ENCODE measurements around the gene CYSRT1.

Gene CYSRT1

DNA sequence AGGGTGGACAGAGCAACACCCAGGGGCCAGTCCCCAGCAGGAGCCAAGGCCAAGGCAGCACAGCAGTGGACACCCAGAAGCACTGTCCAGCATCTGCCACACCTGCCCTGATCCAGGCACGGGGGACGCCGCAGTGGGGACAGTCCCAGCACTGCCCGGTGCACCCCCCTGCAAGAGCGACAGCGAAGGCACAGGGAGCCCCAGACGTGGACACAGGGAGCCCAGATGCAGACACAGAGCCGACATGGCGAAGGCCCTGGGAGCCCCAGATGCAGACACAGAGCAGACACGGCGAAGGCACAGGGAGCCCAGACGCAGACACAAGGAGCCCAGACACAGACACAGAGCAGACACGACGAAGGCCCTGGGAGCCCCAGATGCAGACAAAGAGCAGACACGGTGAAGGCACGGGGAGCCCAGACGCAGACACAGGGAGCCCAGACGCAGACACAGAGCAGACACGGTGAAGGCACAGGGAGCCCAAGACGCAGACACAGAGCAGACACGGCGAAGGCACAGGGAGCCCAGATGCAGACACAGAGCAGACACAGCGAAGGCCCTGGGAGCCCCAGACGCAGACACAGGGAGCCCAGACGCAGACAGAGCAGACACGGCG lies 40.9 kb upstream of the CYSRT1 start:
- H3K27ac ChIP-seq (ENCODE audit: low read depth in 2 of 2, low read length in 2 of 2), result no peak overlapping the region
- H3K4me1 ChIP-seq (ENCODE audit: control insufficient read depth in 2 of 2, insufficient read depth in 2 of 2, low read length in 2 of 2), result peaks cover 20 to 21% of the 10 kb centered on the region in 2 donors
- H3K4me3 ChIP-seq (ENCODE audit: low read length in 2 of 2), result no peak overlapping the region
- H3K9ac ChIP-seq (ENCODE audit: low read depth in 1 of 2, low read length in 2 of 2), result no peak overlapping the region
- peaks cover 51 to 57% of the 10 kb centered on the region in 2 donors for H3K36me3 ChIP-seq (ENCODE audit: control insufficient read depth in 2 of 2, insufficient read depth in 2 of 2, low read length in 2 of 2)
- H3K27me3 ChIP-seq (ENCODE audit: control insufficient read depth in 2 of 2, insufficient read depth in 2 of 2, low read length in 2 of 2), result no peaks in the 10 kb centered on the region
- no peaks in the 10 kb centered on the region for H3K9me3 ChIP-seq (ENCODE audit: control insufficient read depth in 2 of 2, low read length in 2 of 2)

DNA sequence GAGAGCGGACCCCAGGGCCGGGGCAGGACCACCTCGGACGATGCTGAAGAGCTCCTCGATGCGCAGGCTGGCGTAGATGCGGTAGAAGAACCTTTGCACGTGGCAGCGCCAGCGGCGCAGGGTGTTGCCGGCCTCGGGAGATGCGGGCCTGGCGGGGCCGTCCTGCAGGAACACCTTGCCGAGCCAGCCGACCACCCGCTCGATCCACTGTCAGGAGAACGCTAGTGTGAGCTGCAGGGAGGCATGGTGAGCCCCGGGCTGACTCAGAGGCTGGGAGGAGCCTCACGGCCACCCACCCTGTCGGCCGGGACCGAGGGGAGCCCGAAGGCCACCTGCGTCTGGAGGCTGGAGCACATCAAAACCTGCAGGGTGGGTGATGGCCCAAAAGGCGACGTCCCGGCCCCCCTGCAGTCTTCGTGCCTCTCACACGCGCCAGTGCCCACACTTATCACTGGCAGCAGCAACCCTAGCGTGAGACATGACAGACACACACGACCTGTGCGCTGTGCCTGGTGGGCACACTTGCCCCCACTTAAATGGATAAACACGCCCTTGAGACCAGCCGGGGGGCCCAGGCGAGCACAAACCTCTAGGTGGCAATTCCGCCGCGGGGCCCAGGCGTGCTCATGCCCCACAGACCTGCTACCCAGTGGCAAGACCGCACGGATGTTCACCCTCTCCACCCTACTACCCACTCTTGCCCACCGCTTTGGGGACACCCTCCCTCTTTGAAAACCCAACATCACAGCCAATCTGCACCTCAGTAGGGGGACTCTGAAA lies 39.9 kb upstream of the CYSRT1 start:
- Histone ChIP-seq H3K27ac (ENCODE audit: low read depth in 2 of 2, low read length in 2 of 2) (no peak overlapping the region), H3K4me3 (ENCODE audit: low read length in 2 of 2) (no peak overlapping the region), H3K36me3 (ENCODE audit: control insufficient read depth in 2 of 2, insufficient read depth in 2 of 2, low read length in 2 of 2) (peaks cover 50 to 52% of the 10 kb centered on the region in 2 donors), H3K4me1 (ENCODE audit: control insufficient read depth in 2 of 2, insufficient read depth in 2 of 2, low read length in 2 of 2) (peaks cover 30 to 31% of the 10 kb centered on the region in 2 donors), H3K9me3 (ENCODE audit: control insufficient read depth in 2 of 2, low read length in 2 of 2) (no peaks in the 10 kb centered on the region), H3K27me3 (ENCODE audit: control insufficient read depth in 2 of 2, insufficient read depth in 2 of 2, low read length in 2 of 2) (no peaks in the 10 kb centered on the region), H3K9ac (ENCODE audit: low read depth in 1 of 2, low read length in 2 of 2) (no peak overlapping the region)

DNA sequence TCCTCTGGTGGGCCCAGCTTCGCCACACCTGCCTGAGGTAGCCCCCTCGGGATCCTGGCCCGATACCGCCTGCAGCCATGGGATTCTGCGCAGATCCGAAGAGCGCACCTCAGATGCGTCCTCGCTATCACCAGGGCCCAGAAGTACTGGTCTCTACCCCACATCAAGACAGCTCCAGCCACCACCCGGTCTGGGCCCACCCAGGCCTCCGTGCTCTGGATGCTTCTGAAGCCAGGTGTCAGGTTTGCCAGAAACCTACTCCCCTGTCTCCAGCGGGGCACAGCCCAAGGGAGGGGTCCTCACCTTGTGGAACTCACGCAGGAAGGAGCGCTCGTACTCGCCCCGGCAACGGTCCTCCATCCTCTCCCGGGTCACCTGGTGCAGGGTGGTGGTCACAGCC lies 39.1 kb upstream of the CYSRT1 start:
- H3K27ac ChIP-seq (ENCODE audit: low read depth in 2 of 2, low read length in 2 of 2), result no peak overlapping the region
- H3K27me3 ChIP-seq (ENCODE audit: control insufficient read depth in 2 of 2, insufficient read depth in 2 of 2, low read length in 2 of 2), result no peaks in the 10 kb centered on the region
- peaks cover 49 to 52% of the 10 kb centered on the region in 2 donors for H3K36me3 ChIP-seq (ENCODE audit: control insufficient read depth in 2 of 2, insufficient read depth in 2 of 2, low read length in 2 of 2)
- H3K4me1 ChIP-seq (ENCODE audit: control insufficient read depth in 2 of 2, insufficient read depth in 2 of 2, low read length in 2 of 2), result peaks cover 35 to 39% of the 10 kb centered on the region in 2 donors
- no peak overlapping the region for H3K9ac ChIP-seq (ENCODE audit: low read depth in 1 of 2, low read length in 2 of 2)
- no peak overlapping the region for H3K4me3 ChIP-seq (ENCODE audit: low read length in 2 of 2)
- no peaks in the 10 kb centered on the region for H3K9me3 ChIP-seq (ENCODE audit: control insufficient read depth in 2 of 2, low read length in 2 of 2)

DNA sequence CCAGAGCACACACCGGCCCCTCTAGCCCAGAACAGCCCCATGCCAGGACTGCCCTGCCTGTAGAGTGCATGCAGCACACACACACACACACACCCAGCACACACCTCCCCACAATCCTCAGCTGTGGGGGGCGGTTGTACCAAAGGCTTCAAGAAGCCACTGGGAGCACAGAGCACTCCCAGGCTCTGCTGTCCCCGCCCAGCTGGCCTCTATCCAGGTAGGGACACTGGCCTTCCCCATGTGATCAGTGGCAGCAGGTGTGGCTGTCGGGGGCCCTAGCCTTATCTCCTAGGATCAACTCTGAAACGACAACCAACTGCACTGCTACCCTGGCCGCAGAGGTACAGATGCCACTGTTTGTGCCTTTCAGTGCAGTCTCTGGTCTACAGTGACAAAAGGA lies 38.6 kb upstream of the CYSRT1 start:
- Histone ChIP-seq H3K9me3 (ENCODE audit: control insufficient read depth in 2 of 2, low read length in 2 of 2) (no peaks in the 10 kb centered on the region), H3K9ac (ENCODE audit: low read depth in 1 of 2, low read length in 2 of 2) (no peak overlapping the region), H3K27ac (ENCODE audit: low read depth in 2 of 2, low read length in 2 of 2) (no peak overlapping the region), H3K4me1 (ENCODE audit: control insufficient read depth in 2 of 2, insufficient read depth in 2 of 2, low read length in 2 of 2) (peaks cover 38 to 41% of the 10 kb centered on the region in 2 donors), H3K36me3 (ENCODE audit: control insufficient read depth in 2 of 2, insufficient read depth in 2 of 2, low read length in 2 of 2) (peaks cover 50 to 52% of the 10 kb centered on the region in 2 donors), H3K27me3 (ENCODE audit: control insufficient read depth in 2 of 2, insufficient read depth in 2 of 2, low read length in 2 of 2) (no peaks in the 10 kb centered on the region), H3K4me3 (ENCODE audit: low read length in 2 of 2) (peak overlapping the region in 1 of 2 donors; percentile 97)

DNA sequence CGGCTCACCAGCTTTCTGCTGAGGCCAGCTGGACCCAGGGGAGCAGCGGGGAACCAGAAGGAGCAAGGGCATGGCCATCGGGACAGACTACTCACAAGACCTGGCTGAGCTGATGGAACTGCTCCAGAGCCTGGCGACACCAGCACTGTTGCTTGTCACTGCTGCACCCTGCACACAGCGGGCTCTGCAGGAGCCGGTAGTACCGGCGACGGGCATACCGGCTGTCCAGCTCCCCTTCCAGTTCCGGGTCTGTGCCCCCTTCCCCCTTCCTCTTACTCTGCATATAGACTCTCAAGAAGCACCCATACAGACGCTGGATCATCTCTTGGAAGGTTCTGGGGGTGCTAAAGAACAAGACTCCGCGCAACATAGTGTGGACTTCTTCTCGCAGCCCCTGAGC lies 37.6 kb upstream of the CYSRT1 start:
- peaks cover 38 to 41% of the 10 kb centered on the region in 2 donors for H3K4me1 ChIP-seq (ENCODE audit: control insufficient read depth in 2 of 2, insufficient read depth in 2 of 2, low read length in 2 of 2)
- peak overlapping the region; percentile 84 to 97 for H3K4me3 ChIP-seq (ENCODE audit: low read length in 2 of 2)
- H3K9ac ChIP-seq (ENCODE audit: low read depth in 1 of 2, low read length in 2 of 2), result peak overlapping the region in 1 of 2 donors; percentile 86
- H3K27me3 ChIP-seq (ENCODE audit: control insufficient read depth in 2 of 2, insufficient read depth in 2 of 2, low read length in 2 of 2), result no peaks in the 10 kb centered on the region
- H3K36me3 ChIP-seq (ENCODE audit: control insufficient read depth in 2 of 2, insufficient read depth in 2 of 2, low read length in 2 of 2), result peaks cover 54 to 60% of the 10 kb centered on the region in 2 donors
- H3K9me3 ChIP-seq (ENCODE audit: control insufficient read depth in 2 of 2, low read length in 2 of 2), result no peaks in the 10 kb centered on the region
- H3K27ac ChIP-seq (ENCODE audit: low read depth in 2 of 2, low read length in 2 of 2), result no peak overlapping the region

DNA sequence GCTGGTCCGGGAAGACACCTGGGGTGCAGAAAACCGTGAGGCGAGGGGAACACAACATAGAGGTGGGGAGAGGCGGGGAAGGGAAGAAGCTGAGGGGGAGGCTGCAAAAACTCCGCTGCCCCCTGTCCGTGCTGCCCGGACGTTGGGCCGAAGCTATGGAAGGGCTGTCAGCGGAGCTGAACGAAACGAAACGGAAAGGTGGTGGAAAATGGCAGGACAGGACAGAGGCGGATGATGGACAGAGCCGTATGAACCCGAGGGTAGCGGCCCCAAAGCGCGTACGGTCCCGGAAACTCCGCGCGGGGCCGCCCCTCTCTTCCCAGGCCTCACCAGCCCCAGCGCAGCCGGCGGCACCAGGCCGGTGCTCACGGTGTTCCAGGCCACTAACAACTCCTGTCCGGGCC lies 36.9 kb upstream of the CYSRT1 start:
- H3K36me3 ChIP-seq (ENCODE audit: control insufficient read depth in 2 of 2, insufficient read depth in 2 of 2, low read length in 2 of 2), result peaks cover 48 to 56% of the 10 kb centered on the region in 2 donors
- H3K4me3 ChIP-seq (ENCODE audit: low read length in 2 of 2), result peak overlapping the region; percentile 84 to 97
- peak overlapping the region; percentile 94 to 97 for H3K27ac ChIP-seq (ENCODE audit: low read depth in 2 of 2, low read length in 2 of 2)
- H3K27me3 ChIP-seq (ENCODE audit: control insufficient read depth in 2 of 2, insufficient read depth in 2 of 2, low read length in 2 of 2), result no peaks in the 10 kb centered on the region
- no peaks in the 10 kb centered on the region for H3K9me3 ChIP-seq (ENCODE audit: control insufficient read depth in 2 of 2, low read length in 2 of 2)
- H3K9ac ChIP-seq (ENCODE audit: low read depth in 1 of 2, low read length in 2 of 2), result peak overlapping the region; percentile 86 to 91
- peaks cover 41% of the 10 kb centered on the region in 2 donors for H3K4me1 ChIP-seq (ENCODE audit: control insufficient read depth in 2 of 2, insufficient read depth in 2 of 2, low read length in 2 of 2)

DNA sequence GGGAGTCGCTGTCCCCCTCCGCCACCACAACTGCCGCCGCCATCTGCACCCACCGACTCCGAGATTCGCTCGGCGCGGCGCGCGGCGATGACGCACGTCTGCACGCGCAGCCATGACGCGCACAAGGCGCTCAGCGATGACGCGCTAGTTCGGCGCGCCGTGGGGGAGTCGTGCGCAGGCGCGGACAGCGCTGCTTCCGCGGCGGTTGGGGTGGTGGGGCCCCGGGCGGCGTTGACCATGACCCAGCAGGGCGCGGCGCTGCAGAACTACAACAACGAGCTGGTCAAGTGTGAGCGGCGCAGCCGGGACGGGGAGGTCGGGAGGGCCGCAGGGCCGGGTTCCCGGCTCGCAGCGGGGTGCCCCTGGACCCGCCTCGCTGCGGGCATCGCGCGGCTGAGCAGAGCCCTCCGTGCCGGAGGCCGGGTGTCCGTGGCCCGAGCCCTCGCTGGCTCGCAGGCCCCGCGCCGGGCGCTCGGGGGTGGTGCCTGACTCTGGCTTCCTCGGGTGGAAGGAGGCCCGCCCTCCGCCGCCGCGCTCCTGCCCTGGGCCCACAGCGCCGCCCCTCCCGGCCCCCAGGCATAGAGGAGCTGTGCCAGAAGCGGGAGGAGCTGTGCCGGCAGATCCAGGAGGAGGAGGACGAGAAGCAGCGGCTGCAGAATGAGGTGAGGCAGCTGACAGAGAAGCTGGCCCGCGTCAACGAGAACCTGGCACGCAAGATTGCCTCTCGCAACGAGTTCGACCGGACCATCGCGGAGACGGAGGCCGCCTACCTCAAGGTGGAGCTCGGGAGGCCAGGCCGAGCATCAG lies 36.3 kb upstream of the CYSRT1 start, which contains the start of the genes ANAPC2 and SSNA1:
TSS of gene ANAPC2 (minus strand) at position 71 of the 807 bp plus-strand sequence. CDS start at position 43, 28 bp downstream.
TSS of gene SSNA1 (plus strand) at position 187 of the 807 bp plus-strand sequence. CDS start at position 238, 51 bp downstream.
- Histone ChIP-seq H3K27ac (ENCODE audit: low read depth in 2 of 2, low read length in 2 of 2) (peak within 1 kb of the TSS; percentile 94 to 97), H3K27me3 (ENCODE audit: control insufficient read depth in 2 of 2, insufficient read depth in 2 of 2, low read length in 2 of 2) (no peaks in the 10 kb centered on the region), H3K36me3 (ENCODE audit: control insufficient read depth in 2 of 2, insufficient read depth in 2 of 2, low read length in 2 of 2) (peaks cover 44 to 51% of the 10 kb centered on the region in 2 donors), H3K4me1 (ENCODE audit: control insufficient read depth in 2 of 2, insufficient read depth in 2 of 2, low read length in 2 of 2) (peaks cover 41% of the 10 kb centered on the region in 2 donors), H3K9me3 (ENCODE audit: control insufficient read depth in 2 of 2, low read length in 2 of 2) (no peaks in the 10 kb centered on the region), H3K4me3 (ENCODE audit: low read length in 2 of 2) (peak within 1 kb of the TSS; percentile 84 to 97), H3K9ac (ENCODE audit: low read depth in 1 of 2, low read length in 2 of 2) (peak within 1 kb of the TSS; percentile 86 to 91)

DNA sequence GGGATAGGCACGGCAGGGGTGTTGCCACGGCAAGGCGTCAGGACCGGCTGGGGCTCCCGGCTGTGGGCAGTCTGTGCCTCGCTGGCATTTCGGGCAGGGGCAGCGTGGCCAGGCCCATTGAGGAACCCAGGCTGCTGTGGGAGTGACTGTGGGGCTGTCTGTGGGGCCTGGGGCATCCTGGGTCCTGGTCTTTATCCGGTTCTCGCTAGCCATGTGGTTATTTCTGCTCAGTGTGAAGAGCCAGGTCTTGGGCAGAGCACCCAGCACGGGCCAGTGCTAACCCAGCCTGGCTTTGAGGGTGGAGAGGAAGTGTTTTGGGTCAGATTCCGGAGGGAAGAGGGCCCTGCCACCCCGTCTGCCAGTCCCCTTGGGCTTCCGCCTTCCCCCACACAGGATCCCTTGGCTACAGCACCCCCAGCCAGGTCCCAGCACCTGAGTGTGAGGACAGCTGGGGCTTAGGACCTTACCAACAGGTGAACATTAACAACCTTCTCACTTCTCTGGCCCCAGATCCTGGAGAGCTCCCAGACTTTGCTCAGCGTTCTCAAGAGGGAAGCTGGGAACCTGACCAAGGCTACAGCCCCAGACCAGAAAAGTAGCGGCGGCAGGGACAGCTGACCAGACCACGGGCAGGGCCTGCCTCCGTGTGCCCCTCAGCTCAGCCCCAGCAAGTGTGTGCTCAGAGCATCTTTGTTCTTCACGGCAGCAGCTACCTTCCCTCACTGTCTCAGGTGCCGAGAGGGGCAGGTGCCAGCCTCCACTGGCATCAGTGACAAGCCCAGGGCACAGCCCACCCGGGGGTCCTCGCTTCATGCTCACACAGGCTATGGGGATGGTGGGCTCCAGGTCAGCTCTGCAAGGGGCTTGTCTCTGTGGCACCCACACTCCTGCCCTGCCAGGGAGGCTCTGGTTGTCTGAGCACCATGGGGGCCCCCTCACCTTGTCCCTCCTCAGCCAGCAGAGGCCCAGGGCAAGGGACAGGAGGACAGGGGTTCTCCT lies 35.4 kb upstream of the CYSRT1 start:
- H3K36me3 ChIP-seq (ENCODE audit: control insufficient read depth in 2 of 2, insufficient read depth in 2 of 2, low read length in 2 of 2), result peaks cover 38 to 44% of the 10 kb centered on the region in 2 donors
- peaks cover 47 to 48% of the 10 kb centered on the region in 2 donors for H3K4me1 ChIP-seq (ENCODE audit: control insufficient read depth in 2 of 2, insufficient read depth in 2 of 2, low read length in 2 of 2)
- peak overlapping the region; percentile 86 to 88 for H3K9ac ChIP-seq (ENCODE audit: low read depth in 1 of 2, low read length in 2 of 2)
- H3K4me3 ChIP-seq (ENCODE audit: low read length in 2 of 2), result peak overlapping the region; percentile 84 to 97
- peak overlapping the region; percentile 94 to 97 for H3K27ac ChIP-seq (ENCODE audit: low read depth in 2 of 2, low read length in 2 of 2)
- H3K9me3 ChIP-seq (ENCODE audit: control insufficient read depth in 2 of 2, low read length in 2 of 2), result no peaks in the 10 kb centered on the region
- no peaks in the 10 kb centered on the region for H3K27me3 ChIP-seq (ENCODE audit: control insufficient read depth in 2 of 2, insufficient read depth in 2 of 2, low read length in 2 of 2)

DNA sequence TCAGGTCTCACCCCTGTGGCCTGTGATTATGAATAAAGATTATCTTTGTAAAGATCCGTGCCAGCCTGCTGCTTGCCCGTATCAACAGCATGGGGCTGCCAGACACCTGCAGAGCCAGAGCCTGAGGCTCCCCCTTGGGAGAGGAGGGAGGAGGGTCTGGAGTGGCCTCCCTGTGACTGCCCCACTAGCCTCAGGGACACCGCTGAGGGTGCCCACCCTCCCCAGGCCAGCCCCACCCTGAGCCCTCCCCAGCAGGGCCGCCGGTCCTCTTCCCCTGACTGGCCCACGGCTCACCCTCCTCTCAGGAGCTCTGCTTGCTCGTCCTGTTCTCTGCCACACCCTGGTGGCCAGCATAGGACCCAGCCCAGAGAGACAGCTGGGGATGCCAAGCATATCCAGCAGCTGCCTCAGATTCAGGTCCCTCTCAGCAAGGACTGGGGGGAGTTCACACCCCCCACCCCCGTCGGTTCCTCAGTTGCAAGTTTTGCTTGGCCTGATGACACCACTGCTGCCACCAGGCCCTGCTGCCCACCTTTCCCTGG lies 34.6 kb upstream of the CYSRT1 start:
- H3K36me3 ChIP-seq (ENCODE audit: control insufficient read depth in 2 of 2, insufficient read depth in 2 of 2, low read length in 2 of 2), result peaks cover 34 to 42% of the 10 kb centered on the region in 2 donors
- no peaks in the 10 kb centered on the region for H3K9me3 ChIP-seq (ENCODE audit: control insufficient read depth in 2 of 2, low read length in 2 of 2)
- no peaks in the 10 kb centered on the region for H3K27me3 ChIP-seq (ENCODE audit: control insufficient read depth in 2 of 2, insufficient read depth in 2 of 2, low read length in 2 of 2)
- peak overlapping the region; percentile 84 to 97 for H3K4me3 ChIP-seq (ENCODE audit: low read length in 2 of 2)
- peaks cover 54 to 56% of the 10 kb centered on the region in 2 donors for H3K4me1 ChIP-seq (ENCODE audit: control insufficient read depth in 2 of 2, insufficient read depth in 2 of 2, low read length in 2 of 2)
- peak overlapping the region; percentile 52 to 94 for H3K27ac ChIP-seq (ENCODE audit: low read depth in 2 of 2, low read length in 2 of 2)
- peak overlapping the region; percentile 86 to 88 for H3K9ac ChIP-seq (ENCODE audit: low read depth in 1 of 2, low read length in 2 of 2)

Data from mucosa of rectum (tissue), 2 donors.